ENCODE results near the gene HPSE2.

Gene HPSE2

DNA sequence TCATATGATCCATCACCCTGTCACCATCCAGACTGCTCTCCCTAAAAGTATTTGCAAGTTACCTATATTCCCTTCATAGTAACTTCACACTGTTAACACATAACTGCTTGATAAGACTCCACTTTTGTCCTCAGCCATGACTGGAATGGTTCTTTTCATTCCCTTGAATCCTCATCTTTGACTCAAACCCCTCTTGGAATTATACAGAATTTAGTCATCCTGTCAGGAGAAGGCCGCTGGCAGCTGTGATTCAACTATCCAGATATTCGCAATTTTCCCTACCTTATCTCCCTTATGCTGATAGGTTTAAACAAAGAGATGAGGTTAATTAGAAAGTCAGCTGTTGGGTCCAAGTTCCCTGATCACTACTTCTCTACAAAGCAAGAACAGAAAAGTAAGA, 646.0 kb downstream of the HPSE2 start:
- Histone ChIP-seq H3K27ac (ENCODE audit: low read depth, low read length) (no peak overlapping the region), H3K4me2 (ENCODE audit: low read depth, low read length, poor library complexity, severe bottlenecking) (no peak overlapping the region), H4K20me1 (ENCODE audit: low read depth, low read length) (no peaks in the 10 kb centered on the region), H3F3A (ENCODE audit: insufficient read depth) (no peaks in the 10 kb centered on the region), H3K79me2 (ENCODE audit: insufficient read depth, low read length) (no peaks in the 10 kb centered on the region), H3K4me3 (ENCODE audit: insufficient read depth, low read length, poor library complexity, severe bottlenecking) (no peak overlapping the region), H3K9me2 (replicated peaks; ENCODE audit: insufficient read depth, low read length) (no peaks in the 10 kb centered on the region), H3K36me3 (ENCODE audit: low read length) (no peaks in the 10 kb centered on the region), H3K9ac (ENCODE audit: low read length) (no peak overlapping the region), H3K9me3 (ENCODE audit: insufficient read depth, low read length) (no peaks in the 10 kb centered on the region), H3K27me3 (ENCODE audit: low read length) (no peaks in the 10 kb centered on the region), H2AFZ (ENCODE audit: low read depth, low read length, severe bottlenecking) (no peak overlapping the region)
- TF ChIP-seq EZH2phosphoT487 (conservative IDR thresholded peaks at IDR 0.05; ENCODE audit: low read length) = no peak
- TF ChIP-seq, protein P1, sequence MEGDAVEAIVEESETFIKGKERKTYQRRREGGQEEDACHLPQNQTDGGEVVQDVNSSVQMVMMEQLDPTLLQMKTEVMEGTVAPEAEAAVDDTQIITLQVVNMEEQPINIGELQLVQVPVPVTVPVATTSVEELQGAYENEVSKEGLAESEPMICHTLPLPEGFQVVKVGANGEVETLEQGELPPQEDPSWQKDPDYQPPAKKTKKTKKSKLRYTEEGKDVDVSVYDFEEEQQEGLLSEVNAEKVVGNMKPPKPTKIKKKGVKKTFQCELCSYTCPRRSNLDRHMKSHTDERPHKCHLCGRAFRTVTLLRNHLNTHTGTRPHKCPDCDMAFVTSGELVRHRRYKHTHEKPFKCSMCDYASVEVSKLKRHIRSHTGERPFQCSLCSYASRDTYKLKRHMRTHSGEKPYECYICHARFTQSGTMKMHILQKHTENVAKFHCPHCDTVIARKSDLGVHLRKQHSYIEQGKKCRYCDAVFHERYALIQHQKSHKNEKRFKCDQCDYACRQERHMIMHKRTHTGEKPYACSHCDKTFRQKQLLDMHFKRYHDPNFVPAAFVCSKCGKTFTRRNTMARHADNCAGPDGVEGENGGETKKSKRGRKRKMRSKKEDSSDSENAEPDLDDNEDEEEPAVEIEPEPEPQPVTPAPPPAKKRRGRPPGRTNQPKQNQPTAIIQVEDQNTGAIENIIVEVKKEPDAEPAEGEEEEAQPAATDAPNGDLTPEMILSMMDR (IDR thresholded peaks at IDR 0.05; ENCODE audit: insufficient read depth, low read length, poor library complexity, severe bottlenecking) = no peak

DNA sequence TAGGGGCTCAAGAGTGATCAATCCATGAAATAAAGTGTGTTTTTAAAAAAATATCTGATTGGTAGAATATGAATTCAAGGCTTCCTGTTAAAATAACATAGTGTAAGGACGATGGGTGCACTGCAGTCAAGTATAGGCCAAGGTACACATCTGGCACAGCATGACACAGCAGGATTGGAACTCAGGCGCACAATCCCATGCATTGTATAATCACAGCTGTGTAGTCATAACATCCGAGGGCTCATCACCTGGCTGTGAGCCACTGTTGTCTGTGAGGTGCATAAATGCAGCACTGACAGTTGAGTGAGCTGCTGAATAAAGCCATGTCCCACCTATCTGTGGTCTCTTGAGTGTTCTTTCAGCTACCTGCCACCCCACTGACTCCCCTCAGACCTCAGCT, 646.6 kb downstream of the HPSE2 start:
- no peak overlapping the region for H3K4me3 ChIP-seq (ENCODE audit: insufficient read depth, low read length, poor library complexity, severe bottlenecking)
- no peaks in the 10 kb centered on the region for H3K79me2 ChIP-seq (ENCODE audit: insufficient read depth, low read length)
- H3F3A ChIP-seq (ENCODE audit: insufficient read depth) = no peaks in the 10 kb centered on the region
- no peaks in the 10 kb centered on the region for H3K27me3 ChIP-seq (ENCODE audit: low read length)
- H2AFZ ChIP-seq (ENCODE audit: low read depth, low read length, severe bottlenecking) = no peak overlapping the region
- no peaks in the 10 kb centered on the region for H4K20me1 ChIP-seq (ENCODE audit: low read depth, low read length)
- H3K9ac ChIP-seq (ENCODE audit: low read length) = no peak overlapping the region
- H3K36me3 ChIP-seq (ENCODE audit: low read length) = no peaks in the 10 kb centered on the region
- no peaks in the 10 kb centered on the region for H3K9me2 ChIP-seq (replicated peaks; ENCODE audit: insufficient read depth, low read length)
- H3K27ac ChIP-seq (ENCODE audit: low read depth, low read length) = no peak overlapping the region
- no peak overlapping the region for H3K4me2 ChIP-seq (ENCODE audit: low read depth, low read length, poor library complexity, severe bottlenecking)
- no peak for TF ChIP-seq EZH2phosphoT487 (conservative IDR thresholded peaks at IDR 0.05; ENCODE audit: low read length)
- TF ChIP-seq, protein P1 (IDR thresholded peaks at IDR 0.05; ENCODE audit: insufficient read depth, low read length, poor library complexity, severe bottlenecking) = no peak
- H3K9me3 ChIP-seq (ENCODE audit: insufficient read depth, low read length) = no peaks in the 10 kb centered on the region

DNA sequence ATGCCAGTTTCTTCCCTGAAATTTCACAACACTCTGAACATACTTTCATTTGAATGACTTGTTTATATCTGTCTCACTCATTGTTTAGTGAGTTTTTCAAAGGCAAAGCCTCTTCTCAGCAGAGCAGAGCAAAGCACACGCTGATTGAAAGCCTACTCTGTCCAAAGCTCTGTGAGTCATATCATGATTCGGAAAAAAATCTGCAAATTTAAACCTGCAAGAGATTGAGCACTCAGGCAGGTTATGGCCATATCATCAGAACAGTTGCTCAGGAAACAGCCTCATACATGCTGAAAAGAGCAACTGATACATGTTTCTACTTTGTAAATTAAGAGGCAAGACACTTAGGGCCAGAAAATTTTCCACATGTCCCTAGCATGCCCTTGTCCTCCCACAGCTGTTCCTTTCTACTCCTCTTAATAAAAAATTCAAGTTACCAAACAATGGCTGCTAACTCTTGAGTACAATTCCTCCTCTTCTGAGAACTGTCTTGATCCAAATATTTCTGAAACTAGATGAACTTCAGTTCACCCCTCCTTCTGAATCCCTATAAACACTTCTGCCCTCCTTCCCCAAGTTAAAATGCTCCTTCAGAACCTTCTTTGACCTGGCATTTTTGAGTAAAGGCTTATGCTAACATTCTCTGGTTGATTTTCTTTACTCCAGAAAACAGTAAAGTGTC, 648.4 kb downstream of the HPSE2 start:
- Histone ChIP-seq H4K20me1 (ENCODE audit: low read depth, low read length) (no peaks in the 10 kb centered on the region), H3F3A (ENCODE audit: insufficient read depth) (no peaks in the 10 kb centered on the region), H3K79me2 (ENCODE audit: insufficient read depth, low read length) (no peaks in the 10 kb centered on the region), H3K27ac (ENCODE audit: low read depth, low read length) (no peak overlapping the region), H3K27me3 (ENCODE audit: low read length) (no peaks in the 10 kb centered on the region), H2AFZ (ENCODE audit: low read depth, low read length, severe bottlenecking) (no peak overlapping the region), H3K36me3 (ENCODE audit: low read length) (no peaks in the 10 kb centered on the region), H3K9me2 (replicated peaks; ENCODE audit: insufficient read depth, low read length) (no peaks in the 10 kb centered on the region), H3K9me3 (ENCODE audit: insufficient read depth, low read length) (no peaks in the 10 kb centered on the region), H3K4me3 (ENCODE audit: insufficient read depth, low read length, poor library complexity, severe bottlenecking) (no peak overlapping the region), H3K9ac (ENCODE audit: low read length) (no peak overlapping the region), H3K4me2 (ENCODE audit: low read depth, low read length, poor library complexity, severe bottlenecking) (no peak overlapping the region)
- TF ChIP-seq, protein P1 (IDR thresholded peaks at IDR 0.05; ENCODE audit: insufficient read depth, low read length, poor library complexity, severe bottlenecking) = no peak
- no peak for TF ChIP-seq EZH2phosphoT487 (conservative IDR thresholded peaks at IDR 0.05; ENCODE audit: low read length)
